GM12875 (cell line): Measurements from ENCODE around the gene PLA2R1.
"Not testable (repeated sequence)": the region's sequence is repeated elsewhere in the genome, so short reads cannot be mapped to it uniquely, and the experiment has no call there.

Source experiments
- H3K4me3 ChIP-seq: one replicate; pipeline ENCODE4 v1.5.1; 2011; ENCODE audit warnings: low read depth, low read length, control low read depth
- CTCF ChIP-seq: IDR thresholded peaks from 2 replicates; pipeline ENCODE4 v1.5.1; 2011; ENCODE audit warnings: low read depth, mild to moderate bottlenecking, control low read depth, inconsistent platforms, low read length, moderate library complexity, borderline replicate concordance; ENCODE audit not compliant: insufficient read depth

Gene PLA2R1

GRCh38 chr2:160044728-160045127 is 17.7 kb downstream of the PLA2R1 start:
- TF ChIP-seq CTCF = no peak
- no peak overlapping the region for H3K4me3 ChIP-seq

GRCh38 chr2:160043265-160043664 is 19.1 kb downstream of the PLA2R1 start:
- TF ChIP-seq CTCF = no peak
- no peak overlapping the region for H3K4me3 ChIP-seq

- H3K4me3 ChIP-seq = no peak overlapping the region
- no peak for TF ChIP-seq CTCF
Observed at GRCh38 chr2:160042054-160042453, 20.4 kb downstream of the PLA2R1 start.

GRCh38 chr2:160041091-160041490 is 21.3 kb downstream of the PLA2R1 start:
- no peak for TF ChIP-seq CTCF
- H3K4me3 ChIP-seq = no peak overlapping the region

- H3K4me3 ChIP-seq = no peak overlapping the region
- TF ChIP-seq CTCF = no peak
Observed at GRCh38 chr2:160039166-160039903, 23.1 kb downstream of the PLA2R1 start.

GRCh38 chr2:160038662-160039061 is 23.8 kb downstream of the PLA2R1 start:
- H3K4me3 ChIP-seq = not testable (repeated sequence)

GRCh38 chr2:160036736-160037135 is 25.7 kb downstream of the PLA2R1 start:
- no peak overlapping the region for H3K4me3 ChIP-seq
- no peak for TF ChIP-seq CTCF
